Progenitor cell of endocrine pancreas (in vitro differentiated cells): ENCODE results near the gene ACHE. TPM values are rescaled to one million over a fixed set of nuclear protein-coding genes. Genes with fewer than 3 reads are reported as not detected.

Experiments used
- DNase-seq: peaks from one replicate; pipeline ENCODE4 v3.0.0; 2021; ENCODE audit warnings: low spot score; ENCODE audit not compliant: unreplicated experiment
- H3K27ac Mint-ChIP-seq: 2 replicates; pipeline ENCODE4 v1.8.0; 2021; ENCODE audit warnings: mild to moderate bottlenecking, moderate library complexity, mixed read lengths
- H3K27me3 Mint-ChIP-seq: 2 replicates; pipeline ENCODE4 v1.8.0; 2021; ENCODE audit warnings: mixed read lengths
- H3K36me3 Mint-ChIP-seq: 2 replicates; pipeline ENCODE4 v1.8.0; 2022; ENCODE audit warnings: mixed read lengths; ENCODE audit not compliant: insufficient read depth
- H3K4me1 Mint-ChIP-seq: 2 replicates; pipeline ENCODE4 v1.8.0; 2021; ENCODE audit warnings: low read depth, mixed read lengths
- H3K4me3 Mint-ChIP-seq: 2 replicates; pipeline ENCODE4 v1.8.0; 2021; ENCODE audit warnings: low read depth, mild to moderate bottlenecking, moderate library complexity, mixed read lengths
- H3K9me3 Mint-ChIP-seq: 2 replicates; pipeline ENCODE4 v1.8.0; 2021; ENCODE audit warnings: low read depth, mixed read lengths
- total RNA-seq: library from RNA; stranded (reverse); gene quantifications from 2 replicates; pipeline ENCODE4 v1.2.1, GENCODE V29; 2021
- TF ChIP-seq, protein P1 (sequence below): fragments of 200-600 bp; sonication (generic); IDR thresholded peaks from one replicate; pipeline ENCODE4 v1.5.0; 2021; ENCODE audit warnings: antibody characterized with exemption, mild to moderate bottlenecking; ENCODE audit not compliant: unreplicated experiment

Gene ACHE
- total RNA-seq, 1 donor from 2014 or later, result 4.0 TPM

GRCh38 chr7:100884736-100885439 lies 10.8 kb downstream of the ACHE start:
- H3K4me3 Mint-ChIP-seq, result no peak overlapping the region
- H3K27ac Mint-ChIP-seq, result no peak overlapping the region
- no peak for DNase-seq
- peaks cover 52% of the 10 kb centered on the region for H3K36me3 Mint-ChIP-seq
- TF ChIP-seq, protein P1, sequence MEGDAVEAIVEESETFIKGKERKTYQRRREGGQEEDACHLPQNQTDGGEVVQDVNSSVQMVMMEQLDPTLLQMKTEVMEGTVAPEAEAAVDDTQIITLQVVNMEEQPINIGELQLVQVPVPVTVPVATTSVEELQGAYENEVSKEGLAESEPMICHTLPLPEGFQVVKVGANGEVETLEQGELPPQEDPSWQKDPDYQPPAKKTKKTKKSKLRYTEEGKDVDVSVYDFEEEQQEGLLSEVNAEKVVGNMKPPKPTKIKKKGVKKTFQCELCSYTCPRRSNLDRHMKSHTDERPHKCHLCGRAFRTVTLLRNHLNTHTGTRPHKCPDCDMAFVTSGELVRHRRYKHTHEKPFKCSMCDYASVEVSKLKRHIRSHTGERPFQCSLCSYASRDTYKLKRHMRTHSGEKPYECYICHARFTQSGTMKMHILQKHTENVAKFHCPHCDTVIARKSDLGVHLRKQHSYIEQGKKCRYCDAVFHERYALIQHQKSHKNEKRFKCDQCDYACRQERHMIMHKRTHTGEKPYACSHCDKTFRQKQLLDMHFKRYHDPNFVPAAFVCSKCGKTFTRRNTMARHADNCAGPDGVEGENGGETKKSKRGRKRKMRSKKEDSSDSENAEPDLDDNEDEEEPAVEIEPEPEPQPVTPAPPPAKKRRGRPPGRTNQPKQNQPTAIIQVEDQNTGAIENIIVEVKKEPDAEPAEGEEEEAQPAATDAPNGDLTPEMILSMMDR, result no peak
- peaks cover 11% of the 10 kb centered on the region for H3K4me1 Mint-ChIP-seq
- H3K27me3 Mint-ChIP-seq, result no peaks in the 10 kb centered on the region
- H3K9me3 Mint-ChIP-seq, result no peaks in the 10 kb centered on the region

GRCh38 chr7:100882785-100883526 lies 12.7 kb downstream of the ACHE start:
- peaks cover 58% of the 10 kb centered on the region for H3K36me3 Mint-ChIP-seq
- H3K9me3 Mint-ChIP-seq, result no peaks in the 10 kb centered on the region
- H3K4me3 Mint-ChIP-seq, result no peak overlapping the region
- TF ChIP-seq, protein P1, result no peak
- no peak for DNase-seq
- no peak overlapping the region for H3K27ac Mint-ChIP-seq
- no peaks in the 10 kb centered on the region for H3K27me3 Mint-ChIP-seq
- H3K4me1 Mint-ChIP-seq, result peaks cover 10% of the 10 kb centered on the region

DNA sequence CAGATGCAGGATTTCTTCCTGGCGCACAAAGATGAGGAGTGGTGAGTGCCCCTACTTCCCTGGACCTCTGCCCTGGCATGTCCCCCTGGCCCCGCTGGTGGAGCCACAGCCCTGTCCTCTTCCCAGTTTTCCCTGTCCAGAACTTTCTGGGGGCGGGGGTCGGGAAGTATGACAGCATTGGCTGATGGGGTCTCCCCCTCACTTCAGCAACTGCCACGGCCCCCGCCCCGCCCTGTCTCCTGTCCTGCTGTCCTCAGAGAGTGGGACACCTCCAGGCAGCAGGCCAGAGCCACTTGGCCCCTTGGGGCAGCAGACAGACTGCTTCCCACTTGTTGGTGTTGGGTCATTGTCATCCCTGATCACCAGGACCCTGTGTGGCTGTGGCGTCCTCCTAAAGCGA lies 13.5 kb downstream of the ACHE start:
- no peaks in the 10 kb centered on the region for H3K9me3 Mint-ChIP-seq
- H3K27me3 Mint-ChIP-seq, result no peaks in the 10 kb centered on the region
- no peak for DNase-seq
- H3K4me3 Mint-ChIP-seq, result no peak overlapping the region
- no peak overlapping the region for H3K27ac Mint-ChIP-seq
- peaks cover 12% of the 10 kb centered on the region for H3K4me1 Mint-ChIP-seq
- H3K36me3 Mint-ChIP-seq, result peaks cover 53% of the 10 kb centered on the region
- TF ChIP-seq, protein P1, result no peak

DNA sequence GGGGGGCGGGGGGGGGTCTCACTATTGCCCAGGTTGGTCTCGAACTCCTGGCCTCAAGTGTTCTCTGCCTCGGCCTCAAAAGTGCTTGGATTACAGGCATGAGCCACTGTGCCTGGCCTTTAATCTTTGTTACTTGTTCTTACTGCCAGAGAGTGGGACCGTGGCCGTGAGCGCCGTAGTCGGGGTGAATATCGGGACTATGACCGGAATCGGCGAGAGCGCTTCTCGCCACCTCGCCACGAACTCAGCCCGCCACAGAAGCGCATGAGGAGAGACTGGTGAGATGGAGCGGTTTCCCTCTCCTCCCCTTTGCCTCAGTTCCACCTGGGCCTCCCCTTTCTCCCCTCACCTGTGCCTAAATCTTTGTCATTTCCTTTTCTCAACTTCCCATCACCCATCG lies 14.6 kb downstream of the ACHE start:
- Mint-ChIP-seq H3K4me1 (peaks cover 19% of the 10 kb centered on the region), H3K36me3 (peaks cover 53% of the 10 kb centered on the region), H3K27ac (no peak overlapping the region), H3K4me3 (no peak overlapping the region), H3K9me3 (no peaks in the 10 kb centered on the region), H3K27me3 (no peaks in the 10 kb centered on the region)
- no peak for DNase-seq
- TF ChIP-seq, protein P1, result no peak

DNA sequence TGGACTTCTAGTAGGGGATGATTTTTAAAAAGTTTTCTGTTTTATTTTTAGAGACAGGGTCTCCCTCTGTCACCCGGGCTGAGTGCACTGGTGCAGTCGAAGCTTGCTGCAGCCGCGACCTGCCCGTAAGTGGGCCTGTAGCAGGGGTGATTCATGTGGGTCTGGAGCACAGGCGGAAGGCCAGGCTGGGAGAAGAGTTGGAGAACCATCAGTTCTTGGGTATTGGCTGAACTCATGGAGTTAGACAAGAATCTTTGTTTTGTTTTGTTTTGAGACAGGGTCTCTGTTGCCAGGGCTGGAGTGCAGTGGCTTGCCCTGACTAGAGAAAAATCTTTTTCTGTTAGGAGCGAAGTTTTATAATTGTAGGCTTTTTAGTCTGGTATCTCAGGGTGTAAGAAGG lies 15.0 kb downstream of the ACHE start:
- H3K27ac Mint-ChIP-seq, result peak overlapping the region; percentile 67
- no peaks in the 10 kb centered on the region for H3K9me3 Mint-ChIP-seq
- H3K4me1 Mint-ChIP-seq, result peaks cover 21% of the 10 kb centered on the region
- no peaks in the 10 kb centered on the region for H3K27me3 Mint-ChIP-seq
- DNase-seq, result no peak
- H3K36me3 Mint-ChIP-seq, result peaks cover 50% of the 10 kb centered on the region
- no peak overlapping the region for H3K4me3 Mint-ChIP-seq
- TF ChIP-seq, protein P1, result no peak
